K562 (cell line): ENCODE measurements around the gene JADE3. TPM values are rescaled to one million over a fixed set of nuclear protein-coding genes. Genes with fewer than 3 reads are reported as not detected.

ENCODE experiments used
- ATF4 ChIP-seq: fragments of 450-650 bp; formaldehyde crosslinking; IDR thresholded peaks from 2 replicates; pipeline ENCODE4 v1.4.0; 2022; ENCODE audit warnings: mild to moderate bottlenecking, moderate library complexity
- BCOR ChIP-seq: fragments of 450-650 bp; IDR thresholded peaks from 2 replicates; pipeline ENCODE4 v1.6.1; 2016
- CTBP1 ChIP-seq: fragments of 450-650 bp; IDR thresholded peaks from 2 replicates; pipeline ENCODE4 v1.6.1; 2016; ENCODE audit warnings: borderline replicate concordance
- CTCF ChIP-seq, 3 experiments: IDR thresholded peaks in 2 of 3; conservative IDR thresholded peaks in 1 of 3; 2 replicates each; pipeline ENCODE4 v1.5.1; 2011 to 2012; ENCODE audit warnings: low read length in 3 of 3, mild to moderate bottlenecking in 3 of 3, control low read depth in 2 of 3, improper control_type of control experiment in 1 of 3, inconsistent platforms in 1 of 3, low read depth in 1 of 3, mixed read lengths in 1 of 3, moderate library complexity in 1 of 3; ENCODE audit not compliant: insufficient read depth in 2 of 3
- CXXC5 ChIP-seq: fragments of 250-450 bp; sonication (Bioruptor Pico); IDR thresholded peaks from 2 replicates; pipeline ENCODE4 v1.8.0; 2022; ENCODE audit warnings: inconsistent platforms, mild to moderate bottlenecking, moderate library complexity
- ELF2 ChIP-seq: fragments of 250-450 bp; sonication (Bioruptor Pico); IDR thresholded peaks from 2 replicates; pipeline ENCODE4 v1.5.0; 2021; ENCODE audit warnings: mild to moderate bottlenecking
- LEF1 ChIP-seq: fragments of 450-650 bp; IDR thresholded peaks from 2 replicates; pipeline ENCODE4 v1.6.1; 2016; ENCODE audit warnings: mild to moderate bottlenecking
- NFIC ChIP-seq: fragments of 450-650 bp; IDR thresholded peaks from 2 replicates; pipeline ENCODE4 v1.6.1; 2017; ENCODE audit warnings: mild to moderate bottlenecking, inconsistent platforms
- PML ChIP-seq: IDR thresholded peaks from 2 replicates; pipeline ENCODE4 v1.6.1; 2012; ENCODE audit warnings: low read length, inconsistent platforms
- SNRNP70 ChIP-seq: fragments of 200-400 bp; formaldehyde crosslinking; optimal IDR thresholded peaks from 2 replicates; pipeline ENCODE3; 2017; ENCODE audit warnings: low read depth, low read length
- THAP12 ChIP-seq: fragments of 250-450 bp; sonication (Bioruptor Pico); IDR thresholded peaks from 2 replicates; pipeline ENCODE4 v1.9.0; 2021; ENCODE audit warnings: mild to moderate bottlenecking, inconsistent platforms
- USF2 ChIP-seq: sonication (generic); formaldehyde crosslinking; IDR thresholded peaks from 2 replicates; pipeline ENCODE4 v1.5.0; 2020; ENCODE audit warnings: missing genetic modification reagents
- ZBTB17 ChIP-seq: fragments of 450-650 bp; formaldehyde crosslinking; IDR thresholded peaks from 2 replicates; pipeline ENCODE4 v1.4.0; 2020; ENCODE audit warnings: mild to moderate bottlenecking
- ZBTB34 ChIP-seq: fragments of 250-450 bp; sonication (Bioruptor Pico); IDR thresholded peaks from 2 replicates; pipeline ENCODE4 v1.8.0; 2021; ENCODE audit warnings: mild to moderate bottlenecking, moderate library complexity
- ZMIZ1 ChIP-seq, 2 experiments: fragments of 150-350 bp in 1 of 2; IDR thresholded peaks; 2 replicates each; pipeline ENCODE4 v1.6.1; 2012 to 2016; ENCODE audit warnings: low read depth in 2 of 2, low read length in 2 of 2, mild to moderate bottlenecking in 1 of 2, moderate library complexity in 1 of 2
- ZNF23 ChIP-seq: fragments of 250-450 bp; sonication (Bioruptor Pico); IDR thresholded peaks from 2 replicates; pipeline ENCODE4 v1.4.0; 2020; ENCODE audit warnings: mild to moderate bottlenecking
- ZNF41 ChIP-seq: fragments of 250-450 bp; sonication (Bioruptor Pico); conservative IDR thresholded peaks from 2 replicates; pipeline ENCODE4 v1.4.0; 2020; ENCODE audit warnings: mild to moderate bottlenecking
- ZNF561 ChIP-seq: fragments of 450-650 bp; formaldehyde crosslinking; conservative IDR thresholded peaks from 2 replicates; pipeline ENCODE4 v1.4.0; 2020; ENCODE audit warnings: mild to moderate bottlenecking, moderate library complexity
- polyA plus RNA-seq, 8 experiments: library from polyadenylated mRNA; depleted of rRNA in 4 of 8; stranded (reverse) in 5 of 8; unstranded in 3 of 8; fragments of >200 nt; fragmentation: Nextera tagmentation in 2 of 8; fragmentation: Illumina TruSeq in 1 of 8; extraction: Ambion mirVana in 2 of 8; extraction: Trizol in 1 of 8; gene quantifications; 2 replicates each; pipeline versions ENCODE4 v1.2.1 to v1.2.3, GENCODE V29; 2011 to 2014; ENCODE audit warnings: inconsistent platforms in 1 of 8, missing spikeins in 1 of 8
- total RNA-seq, 7 experiments: library from RNA; depleted of rRNA in 6 of 7; stranded (reverse); fragments of >200 nt in 6 of 7; fragmentation: Illumina TruSeq in 2 of 7; extraction: Trizol in 2 of 7; gene quantifications; 2 replicates each; pipeline versions ENCODE4 v1.2.1 to v1.2.3, GENCODE V29; 2011 to 2021; ENCODE audit warnings: low replicate concordance in 1 of 7

The JADE3 gene
- total and polyA plus RNA-seq, 9 of the 15 experiments (the other 6 are each of a cell fraction or from before 2014, with no cell fraction given): 2.6 to 10.0 (median 7.0) TPM

- TF ChIP-seq USF2 (CRISPR knock-in tag): no peak
- peak; percentile 65 for TF ChIP-seq PML
- peak in 1 of 2 experiments; percentile 83; a peak in 1 of 4 replicates for TF ChIP-seq ZMIZ1 (IDR thresholded peaks at IDR 0.05; ENCODE audit: low read depth in 2 of 2, low read length in 2 of 2)
- TF ChIP-seq ZNF561 (CRISPR knock-in tag): no peak
- no peak for TF ChIP-seq ZNF41 (CRISPR knock-in tag)
- TF ChIP-seq SNRNP70: no peak
- no peak for TF ChIP-seq ZBTB34 (CRISPR knock-in tag)
- no peak for TF ChIP-seq ZBTB17 (CRISPR knock-in tag)
- peak; percentile 83 for TF ChIP-seq CTBP1
- TF ChIP-seq CXXC5 (CRISPR knock-in tag): 0 out of 2 replicates have a peak, but pooled peaks have one; percentile 50
- TF ChIP-seq NFIC: peak; percentile 70
- TF ChIP-seq CTCF (IDR thresholded peaks at IDR 0.05 in 2 of 3, conservative IDR thresholded peaks at IDR 0.05 in 1 of 3; ENCODE audit: insufficient read depth in 2 of 3, low read depth in 1 of 3, low read length in 3 of 3): peak in 2 of 3 experiments; percentile 21 to 23; a peak in 2 of 6 replicates
- TF ChIP-seq LEF1: peak; percentile 89
- no peak for TF ChIP-seq THAP12
- TF ChIP-seq BCOR: no peak; the same call in 1 of the 2 replicates
- TF ChIP-seq ELF2 (CRISPR knock-in tag): no peak
- TF ChIP-seq ZNF23 (CRISPR knock-in tag): no peak
- no peak for TF ChIP-seq ATF4 (CRISPR knock-in tag)
Observed at GRCh38 chrX:47047989-47048388, 135.8 kb downstream of the JADE3 start (continued).
